Chondrocyte (in vitro differentiated cells): ENCODE data around the gene POLN. TPM values are rescaled to one million over a fixed set of nuclear protein-coding genes. Genes with fewer than 3 reads are reported as not detected.

ENCODE experiments used
- DNase-seq: peaks from one replicate; pipeline ENCODE4 v3.0.0; 2021; ENCODE audit warnings: mixed read lengths, low spot score
- H3K27ac Mint-ChIP-seq: one replicate; pipeline ENCODE4 v1.8.0; 2021; ENCODE audit warnings: mild to moderate bottlenecking, moderate library complexity, mixed read lengths; ENCODE audit not compliant: unreplicated experiment
- H3K27me3 Mint-ChIP-seq: 2 replicates; pipeline ENCODE4 v1.8.0; 2021; ENCODE audit warnings: low read depth, mixed read lengths
- H3K36me3 Mint-ChIP-seq: 2 replicates; pipeline ENCODE4 v1.8.0; 2021; ENCODE audit warnings: low read depth, mixed read lengths
- H3K4me1 Mint-ChIP-seq: 2 replicates; pipeline ENCODE4 v1.8.0; 2021; ENCODE audit warnings: low read depth, mild to moderate bottlenecking, mixed read lengths
- H3K4me3 Mint-ChIP-seq: one replicate; pipeline ENCODE4 v1.8.0; 2021; ENCODE audit warnings: mild to moderate bottlenecking, moderate library complexity, mixed read lengths; ENCODE audit not compliant: unreplicated experiment
- H3K9me3 Mint-ChIP-seq: 2 replicates; pipeline ENCODE4 v1.8.0; 2021; ENCODE audit warnings: low read depth, mixed read lengths
- total RNA-seq: library from RNA; stranded (reverse); gene quantifications from 3 replicates; pipeline ENCODE4 v1.2.1, GENCODE V29; 2021
- TF ChIP-seq, protein P1 (sequence below): fragments of 200-600 bp; sonication (generic); IDR thresholded peaks from 2 replicates; pipeline ENCODE4 v1.5.0; 2021; ENCODE audit warnings: antibody characterized with exemption, mild to moderate bottlenecking, moderate library complexity

POLN gene
- total RNA-seq, 1 donor from 2014 or later = 5.5 TPM

DNA sequence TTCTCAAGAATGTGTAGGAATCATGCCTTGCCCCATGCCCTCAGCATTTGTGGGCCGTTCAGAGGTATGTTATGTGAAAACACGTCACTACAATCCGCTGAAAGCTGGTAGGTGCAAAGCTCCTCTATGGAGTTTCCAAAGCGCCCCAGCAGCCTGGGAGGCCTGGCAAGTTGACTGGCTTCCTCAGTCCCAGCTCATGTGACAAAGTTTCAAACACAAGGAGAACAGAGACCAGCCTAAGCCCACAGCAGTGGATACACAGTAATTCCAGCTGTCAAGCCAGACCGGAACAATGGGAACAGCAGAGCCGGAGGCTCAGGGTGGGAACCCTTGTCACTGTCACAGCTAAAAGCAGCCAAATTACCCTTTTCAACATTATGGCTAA lies 149.3 kb downstream of the POLN start:
- DNase-seq = no peak
- TF ChIP-seq, protein P1, sequence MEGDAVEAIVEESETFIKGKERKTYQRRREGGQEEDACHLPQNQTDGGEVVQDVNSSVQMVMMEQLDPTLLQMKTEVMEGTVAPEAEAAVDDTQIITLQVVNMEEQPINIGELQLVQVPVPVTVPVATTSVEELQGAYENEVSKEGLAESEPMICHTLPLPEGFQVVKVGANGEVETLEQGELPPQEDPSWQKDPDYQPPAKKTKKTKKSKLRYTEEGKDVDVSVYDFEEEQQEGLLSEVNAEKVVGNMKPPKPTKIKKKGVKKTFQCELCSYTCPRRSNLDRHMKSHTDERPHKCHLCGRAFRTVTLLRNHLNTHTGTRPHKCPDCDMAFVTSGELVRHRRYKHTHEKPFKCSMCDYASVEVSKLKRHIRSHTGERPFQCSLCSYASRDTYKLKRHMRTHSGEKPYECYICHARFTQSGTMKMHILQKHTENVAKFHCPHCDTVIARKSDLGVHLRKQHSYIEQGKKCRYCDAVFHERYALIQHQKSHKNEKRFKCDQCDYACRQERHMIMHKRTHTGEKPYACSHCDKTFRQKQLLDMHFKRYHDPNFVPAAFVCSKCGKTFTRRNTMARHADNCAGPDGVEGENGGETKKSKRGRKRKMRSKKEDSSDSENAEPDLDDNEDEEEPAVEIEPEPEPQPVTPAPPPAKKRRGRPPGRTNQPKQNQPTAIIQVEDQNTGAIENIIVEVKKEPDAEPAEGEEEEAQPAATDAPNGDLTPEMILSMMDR = no peak
- H3K4me3 Mint-ChIP-seq = no peak overlapping the region
- no peak overlapping the region for H3K27ac Mint-ChIP-seq
- H3K36me3 Mint-ChIP-seq = peaks cover 15% of the 10 kb centered on the region
- H3K27me3 Mint-ChIP-seq = no peaks in the 10 kb centered on the region
- H3K4me1 Mint-ChIP-seq = peaks cover 9% of the 10 kb centered on the region
- H3K9me3 Mint-ChIP-seq = peaks cover 12% of the 10 kb centered on the region

DNA sequence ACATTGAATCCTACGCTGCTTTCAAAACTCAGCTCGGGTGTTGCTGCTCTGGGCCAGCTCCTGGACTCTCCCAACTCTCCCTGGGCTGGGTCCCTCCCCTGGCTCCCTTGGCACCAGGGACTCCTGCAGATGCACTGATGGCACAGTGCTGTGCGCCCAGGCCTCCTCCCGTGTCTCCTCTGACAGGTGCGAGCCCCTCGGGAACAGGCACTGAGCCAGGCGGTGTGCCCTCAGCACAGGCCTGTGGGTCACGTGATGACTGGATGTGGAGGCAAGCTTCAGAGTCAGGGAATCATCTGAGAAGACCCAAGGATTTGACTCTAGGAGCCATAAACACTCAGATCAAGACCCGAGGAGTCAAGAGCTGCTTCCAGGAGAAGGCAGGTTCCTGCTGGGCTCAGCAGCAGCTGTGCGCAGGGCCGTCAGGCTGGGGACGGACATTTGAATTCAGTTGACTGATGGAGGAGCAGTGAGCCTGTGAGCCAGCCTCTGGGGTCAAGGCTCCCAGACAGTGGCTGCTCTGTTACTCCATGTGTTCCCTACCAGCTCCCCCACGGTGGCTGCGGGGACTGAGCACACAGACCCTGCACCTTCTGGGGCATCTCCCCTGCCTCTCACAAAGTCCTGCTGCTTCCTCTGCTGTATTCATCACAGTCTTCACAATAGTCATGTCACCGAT lies 149.8 kb downstream of the POLN start:
- Mint-ChIP-seq H3K9me3 (peaks cover 17% of the 10 kb centered on the region), H3K4me1 (peaks cover 9% of the 10 kb centered on the region)

DNA sequence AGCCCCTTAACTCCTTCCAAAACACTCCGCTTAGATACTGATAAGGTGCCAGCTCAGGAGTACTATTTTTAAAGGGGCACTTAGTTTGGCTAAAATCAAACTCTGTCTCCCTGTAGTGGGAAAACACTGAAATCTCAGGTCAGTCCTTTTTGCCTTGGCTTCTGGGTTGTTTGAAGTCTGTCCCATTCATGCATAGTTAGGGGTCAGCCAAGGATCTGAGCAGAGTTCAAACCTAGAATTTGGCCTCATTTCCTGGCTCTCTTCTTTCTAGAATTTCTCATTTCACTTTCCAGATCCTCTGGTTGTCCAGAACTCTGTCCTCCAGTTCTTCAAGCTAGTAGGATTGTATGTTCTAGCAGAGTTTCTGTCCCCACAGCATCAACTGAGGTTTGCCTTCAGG lies 151.3 kb downstream of the POLN start:
- H3K36me3 Mint-ChIP-seq = peaks cover 12% of the 10 kb centered on the region
- no peak overlapping the region for H3K4me3 Mint-ChIP-seq
- H3K9me3 Mint-ChIP-seq = peaks cover 10% of the 10 kb centered on the region
- TF ChIP-seq, protein P1 = no peak
- H3K4me1 Mint-ChIP-seq = peaks cover 6% of the 10 kb centered on the region
- H3K27ac Mint-ChIP-seq = no peak overlapping the region
- H3K27me3 Mint-ChIP-seq = no peaks in the 10 kb centered on the region
- no peak for DNase-seq

More for the DNA sequence above, 149.8 kb downstream of the POLN start:
- TF ChIP-seq, protein P1 = no peak
- DNase-seq = no peak
- H3K4me3 Mint-ChIP-seq = no peak overlapping the region
- H3K27me3 Mint-ChIP-seq = no peaks in the 10 kb centered on the region
- no peak overlapping the region for H3K27ac Mint-ChIP-seq
- H3K36me3 Mint-ChIP-seq = peaks cover 17% of the 10 kb centered on the region

DNA sequence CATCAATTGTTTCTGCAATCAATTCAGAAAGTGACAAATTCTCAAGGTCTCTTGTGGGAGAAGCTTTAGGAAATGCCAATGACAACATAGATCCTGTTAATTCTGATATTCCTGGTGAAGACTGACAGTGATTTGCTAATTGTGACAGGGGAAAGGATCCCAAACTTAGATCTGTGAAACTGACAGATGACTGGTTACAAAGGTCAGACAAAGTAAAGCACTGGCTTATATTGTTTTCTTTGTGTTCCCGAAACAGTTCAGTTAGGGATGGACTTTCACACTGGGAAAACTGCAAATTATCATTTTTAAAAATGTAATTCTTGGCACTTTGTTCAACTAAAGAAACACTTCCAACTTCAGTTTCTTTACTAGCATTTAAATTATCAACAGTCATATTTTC lies 152.7 kb downstream of the POLN start:
- H3K9me3 Mint-ChIP-seq = peaks cover 7% of the 10 kb centered on the region
- H3K4me3 Mint-ChIP-seq = no peak overlapping the region
- H3K4me1 Mint-ChIP-seq = peaks cover 3% of the 10 kb centered on the region
- H3K36me3 Mint-ChIP-seq = peaks cover 8% of the 10 kb centered on the region
- DNase-seq = no peak
- H3K27ac Mint-ChIP-seq = no peak overlapping the region
- TF ChIP-seq, protein P1 = no peak
- H3K27me3 Mint-ChIP-seq = no peaks in the 10 kb centered on the region

DNA sequence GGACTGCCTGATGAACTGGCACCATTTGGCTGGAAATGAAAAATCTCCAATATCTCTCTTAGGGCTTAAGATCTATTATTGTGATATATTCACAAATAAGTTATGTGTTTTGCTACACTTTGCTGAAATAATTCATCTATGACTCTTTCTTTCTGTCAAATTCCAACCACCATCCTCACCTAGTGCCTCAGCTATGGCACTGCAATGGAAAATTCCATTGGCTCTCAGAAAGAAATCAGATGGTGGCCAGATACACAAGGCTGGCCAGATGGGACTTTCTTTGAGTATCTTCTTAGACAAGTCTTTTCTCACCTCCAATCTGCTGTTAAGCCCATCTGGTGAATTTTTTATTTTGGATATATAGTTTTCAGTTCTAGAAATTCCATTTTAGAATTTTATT lies 154.8 kb downstream of the POLN start:
- TF ChIP-seq, protein P1 = no peak
- Mint-ChIP-seq H3K9me3 (peaks cover 7% of the 10 kb centered on the region), H3K4me3 (no peak overlapping the region), H3K4me1 (peaks cover 3% of the 10 kb centered on the region), H3K27me3 (no peaks in the 10 kb centered on the region), H3K27ac (no peak overlapping the region), H3K36me3 (peaks cover 12% of the 10 kb centered on the region)
- no peak for DNase-seq
